Measurements from ENCODE around the gene RIC8A.
"Not testable (repeated sequence)": the region's sequence is repeated elsewhere in the genome, so short reads cannot be mapped to it uniquely, and the experiment has no call there.

DNA sequence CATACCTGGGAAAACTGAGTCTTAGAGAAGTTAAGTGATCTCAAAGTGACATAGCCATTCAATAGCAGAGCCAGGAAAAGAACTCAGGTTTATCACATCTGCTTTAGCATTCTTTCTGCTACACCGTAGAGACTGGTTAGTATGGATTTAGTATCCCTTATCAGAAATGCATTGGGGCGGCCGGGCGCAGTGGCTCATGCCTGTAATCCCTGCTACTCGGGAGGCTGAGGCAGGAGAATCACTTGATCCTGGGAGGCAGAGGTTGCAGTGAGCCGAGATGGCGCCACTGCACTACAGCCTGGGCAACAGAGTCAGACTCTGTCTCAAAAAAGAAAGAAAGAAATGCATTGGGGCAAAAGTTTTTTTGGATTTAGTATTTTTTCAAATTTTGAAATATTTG is 30.8 kb downstream of the RIC8A start:
- TF ChIP-seq RAD21 (IDR thresholded peaks at IDR 0.05; ENCODE audit: low read length); MXI1 (IDR thresholded peaks at IDR 0.05; ENCODE audit: low read depth, low read length); TAF1 (IDR thresholded peaks at IDR 0.05; ENCODE audit: borderline replicate concordance, low read depth, low read length); RFX5 (IDR thresholded peaks at IDR 0.05; ENCODE audit: low read length): not testable (repeated sequence)
- TF ChIP-seq, protein P1, sequence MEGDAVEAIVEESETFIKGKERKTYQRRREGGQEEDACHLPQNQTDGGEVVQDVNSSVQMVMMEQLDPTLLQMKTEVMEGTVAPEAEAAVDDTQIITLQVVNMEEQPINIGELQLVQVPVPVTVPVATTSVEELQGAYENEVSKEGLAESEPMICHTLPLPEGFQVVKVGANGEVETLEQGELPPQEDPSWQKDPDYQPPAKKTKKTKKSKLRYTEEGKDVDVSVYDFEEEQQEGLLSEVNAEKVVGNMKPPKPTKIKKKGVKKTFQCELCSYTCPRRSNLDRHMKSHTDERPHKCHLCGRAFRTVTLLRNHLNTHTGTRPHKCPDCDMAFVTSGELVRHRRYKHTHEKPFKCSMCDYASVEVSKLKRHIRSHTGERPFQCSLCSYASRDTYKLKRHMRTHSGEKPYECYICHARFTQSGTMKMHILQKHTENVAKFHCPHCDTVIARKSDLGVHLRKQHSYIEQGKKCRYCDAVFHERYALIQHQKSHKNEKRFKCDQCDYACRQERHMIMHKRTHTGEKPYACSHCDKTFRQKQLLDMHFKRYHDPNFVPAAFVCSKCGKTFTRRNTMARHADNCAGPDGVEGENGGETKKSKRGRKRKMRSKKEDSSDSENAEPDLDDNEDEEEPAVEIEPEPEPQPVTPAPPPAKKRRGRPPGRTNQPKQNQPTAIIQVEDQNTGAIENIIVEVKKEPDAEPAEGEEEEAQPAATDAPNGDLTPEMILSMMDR (IDR thresholded peaks at IDR 0.05): not testable (repeated sequence)
